Body of pancreas (tissue), 4 donors: ENCODE data around the gene SEL1L. TPM values are rescaled to one million over a fixed set of nuclear protein-coding genes. Genes with fewer than 3 reads are reported as not detected.

ENCODE experiments used
- ATAC-seq: fragments of 150-250 bp; one replicate; pipeline ENCODE4 v1.9.1; 2016
- DNase-seq, 4 donors: peaks; one replicate each; pipeline ENCODE4 v3.0.0-alpha.2; 2019
- H3K27ac ChIP-seq, 4 donors: fragments of 200-600 bp; sonication (generic); 1 replicate in 3 of 4; 2 replicates in 1 of 4; pipeline versions ENCODE4 v1.5.1 to v1.6.1; 2016 to 2019; ENCODE audit warnings: mild to moderate bottlenecking in 1 of 4, mixed read lengths in 1 of 4, moderate library complexity in 1 of 4
- H3K27me3 ChIP-seq, 2 donors: fragments of 200-600 bp; sonication (generic); one replicate each; pipeline ENCODE4 v1.6.0; 2016; ENCODE audit warnings: mild to moderate bottlenecking in 1 of 2
- H3K36me3 ChIP-seq, 2 donors: fragments of 200-600 bp; sonication (generic); replicated peaks in 1 of 2; 2 replicates each; pipeline ENCODE4 v1.5.1; 2016; ENCODE audit warnings: low read depth in 2 of 2; ENCODE audit not compliant: insufficient read depth in 1 of 2
- H3K4me1 ChIP-seq: fragments of 200-600 bp; sonication (generic); one replicate; pipeline ENCODE4 v1.6.0; 2016
- H3K4me3 ChIP-seq, 2 donors: fragments of 200-600 bp; sonication (generic); 1 replicate in 1 of 2; 2 replicates in 1 of 2; pipeline ENCODE4 v1.5.1; 2016 to 2019
- H3K9me3 ChIP-seq, 3 donors: fragments of 200-600 bp; sonication (generic); 1 replicate in 2 of 3; 2 replicates in 1 of 3; pipeline ENCODE4 v1.5.1; 2016
- POLR2A ChIP-seq, 3 donors: fragments of 450-650 bp; IDR thresholded peaks; one replicate each; pipeline ENCODE4 v1.6.1; 2016; ENCODE audit warnings: antibody characterized with exemption in 3 of 3, mild to moderate bottlenecking in 2 of 3
- WGBS, 2 donors: methylation state at CpG; one replicate each; pipeline ENCODE4 v1.1.5; 2017; 5-methylcytosine and 5-hydroxymethylcytosine counted together
- intact Hi-C: fragments of 100-400 bp; cut with DNase I; formaldehyde crosslinking; loops from one replicate; pipeline ENCODE4 v1.15.1; 2023
- total RNA-seq, 2 donors: library from RNA; depleted of rRNA; stranded (reverse); fragments of >200 nt; gene quantifications; one replicate each; pipeline ENCODE4 v1.1.0, GENCODE V29; 2016
- TF ChIP-seq, protein P1 (sequence below), 7 experiments: fragments of 450-650 bp in 4 of 7; fragments of 200-600 bp in 3 of 7; sonication (generic) in 3 of 7; IDR thresholded peaks; one replicate each; pipeline ENCODE4 v1.5.1; 2016 to 2019; ENCODE audit warnings: antibody characterized with exemption in 7 of 7

The SEL1L gene
- total RNA-seq, 2 donors from 2014 or later, result 183 to 268 TPM

DNA sequence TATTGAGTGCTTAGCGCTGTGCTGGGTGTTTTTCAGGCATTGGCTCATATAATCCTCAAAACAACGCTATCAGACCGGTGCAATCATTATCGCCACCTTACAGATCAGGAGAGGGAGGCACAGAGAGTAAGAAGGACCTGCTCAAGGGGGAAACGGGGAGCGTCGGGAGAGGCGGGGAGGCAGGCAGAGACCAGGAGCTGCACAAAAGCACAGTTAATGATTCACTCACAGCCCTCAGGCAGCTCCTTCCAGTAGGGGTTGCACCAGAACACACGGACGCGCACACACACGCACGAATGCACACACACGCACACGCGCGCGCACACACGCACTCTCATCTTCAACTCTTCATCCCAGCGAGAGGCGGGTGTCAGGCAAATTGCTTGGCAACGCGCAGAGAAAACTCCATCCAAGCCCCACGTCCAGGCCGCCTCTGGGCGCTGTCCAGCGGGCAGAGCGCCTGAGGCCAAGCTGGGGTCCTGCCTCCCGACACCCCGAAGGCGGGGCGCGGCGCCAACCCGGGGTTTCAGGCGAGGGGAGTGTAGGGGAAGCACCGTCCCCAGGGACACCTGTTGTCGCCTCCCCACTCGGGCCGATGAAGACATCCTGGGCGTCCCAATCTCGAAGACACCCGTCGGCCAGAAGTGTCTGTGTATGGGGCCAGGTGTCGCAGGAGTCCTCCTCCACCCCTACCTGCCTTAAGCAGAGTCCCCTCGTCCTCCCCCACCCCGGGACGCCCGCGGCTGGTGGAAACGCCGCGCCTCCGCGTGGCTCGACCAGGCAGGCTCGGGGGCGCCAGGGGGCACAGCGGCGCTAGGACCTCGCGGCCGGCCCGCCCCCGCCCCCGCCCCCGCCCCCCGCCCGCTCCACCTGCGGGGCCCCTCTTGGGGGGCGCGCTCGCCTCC is 98.0 kb downstream of the SEL1L start:
- intact Hi-C loops, result no loop called here
- Histone ChIP-seq H3K36me3 (no peaks in the 10 kb centered on the region), H3K27ac (no peak overlapping the region), H3K4me3 (peak overlapping the region in 1 of 2 donors; percentile 54), H3K27me3 (no peaks in the 10 kb centered on the region), H3K4me1 (peaks cover 14% of the 10 kb centered on the region), H3K9me3 (no peaks in the 10 kb centered on the region)
- 0 to 1% methylated on average over 19 to 51 of the region's 73 CpGs for WGBS, 2 donors
- DNase-seq (peak; percentile 42 to 65 (median 58)), ATAC-seq (peak; percentile 67)
- TF ChIP-seq POLR2A (IDR thresholded peaks at IDR 0.05), result no peak
- TF ChIP-seq, protein P1, sequence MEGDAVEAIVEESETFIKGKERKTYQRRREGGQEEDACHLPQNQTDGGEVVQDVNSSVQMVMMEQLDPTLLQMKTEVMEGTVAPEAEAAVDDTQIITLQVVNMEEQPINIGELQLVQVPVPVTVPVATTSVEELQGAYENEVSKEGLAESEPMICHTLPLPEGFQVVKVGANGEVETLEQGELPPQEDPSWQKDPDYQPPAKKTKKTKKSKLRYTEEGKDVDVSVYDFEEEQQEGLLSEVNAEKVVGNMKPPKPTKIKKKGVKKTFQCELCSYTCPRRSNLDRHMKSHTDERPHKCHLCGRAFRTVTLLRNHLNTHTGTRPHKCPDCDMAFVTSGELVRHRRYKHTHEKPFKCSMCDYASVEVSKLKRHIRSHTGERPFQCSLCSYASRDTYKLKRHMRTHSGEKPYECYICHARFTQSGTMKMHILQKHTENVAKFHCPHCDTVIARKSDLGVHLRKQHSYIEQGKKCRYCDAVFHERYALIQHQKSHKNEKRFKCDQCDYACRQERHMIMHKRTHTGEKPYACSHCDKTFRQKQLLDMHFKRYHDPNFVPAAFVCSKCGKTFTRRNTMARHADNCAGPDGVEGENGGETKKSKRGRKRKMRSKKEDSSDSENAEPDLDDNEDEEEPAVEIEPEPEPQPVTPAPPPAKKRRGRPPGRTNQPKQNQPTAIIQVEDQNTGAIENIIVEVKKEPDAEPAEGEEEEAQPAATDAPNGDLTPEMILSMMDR (IDR thresholded peaks at IDR 0.05), result no peak

DNA sequence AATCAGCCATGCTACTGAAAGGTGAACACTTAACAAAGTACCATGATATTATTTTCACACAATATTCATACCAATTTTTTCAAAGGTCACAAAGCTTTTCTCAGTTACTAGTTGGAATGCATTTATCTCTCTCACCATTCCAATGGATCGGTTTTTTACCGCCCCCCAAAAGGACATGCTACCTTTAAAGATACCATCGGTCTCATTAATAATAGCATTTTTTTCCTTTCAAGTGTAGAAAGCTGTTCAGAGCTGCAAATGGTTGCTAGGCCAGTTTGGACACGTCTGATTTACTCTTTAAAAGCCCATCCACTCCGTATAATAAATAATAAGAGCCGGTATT is 98.6 kb downstream of the SEL1L start:
- ATAC-seq, result no peak
- intact Hi-C loops, result no loop called here
- H3K36me3 ChIP-seq, result no peaks in the 10 kb centered on the region
- H3K4me1 ChIP-seq, result peaks cover 14% of the 10 kb centered on the region
- H3K9me3 ChIP-seq, result no peaks in the 10 kb centered on the region
- TF ChIP-seq, protein P1 (IDR thresholded peaks at IDR 0.05), result no peak
- H3K27ac ChIP-seq, result no peak overlapping the region
- peak overlapping the region in 1 of 2 donors; percentile 1 for H3K4me3 ChIP-seq
- H3K27me3 ChIP-seq, result no peaks in the 10 kb centered on the region
- no peak for DNase-seq
- WGBS, 2 donors, result 6% methylated on average over 6 of the region's 6 CpGs

DNA sequence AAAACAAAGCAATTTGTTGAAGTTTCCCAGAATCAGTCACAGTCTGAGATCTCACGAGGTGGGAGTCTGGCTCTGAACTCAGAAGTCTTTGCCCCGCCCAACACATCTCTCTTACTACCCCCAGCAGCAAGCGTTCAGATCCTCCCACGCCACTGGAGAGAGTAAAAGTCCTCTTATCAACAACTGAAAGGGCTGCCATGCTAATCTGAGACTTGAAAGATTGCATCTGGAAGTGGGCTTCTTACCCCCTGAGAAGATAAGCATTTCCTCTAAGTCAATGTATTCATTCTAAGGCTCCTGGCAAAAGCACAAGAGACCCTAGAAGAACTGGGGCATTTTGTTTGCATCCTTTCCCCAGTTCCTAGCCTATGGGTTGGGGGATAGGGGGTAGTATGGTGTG is 99.4 kb downstream of the SEL1L start:
- DNase-seq, result no peak
- WGBS, 2 donors, result 83 to 84% methylated on average over 4 of the region's 4 CpGs
- intact Hi-C loops, result no loop called here
- Histone ChIP-seq H3K4me3 (no peak overlapping the region), H3K4me1 (peaks cover 14% of the 10 kb centered on the region), H3K9me3 (no peaks in the 10 kb centered on the region), H3K27ac (no peak overlapping the region), H3K27me3 (no peaks in the 10 kb centered on the region), H3K36me3 (no peaks in the 10 kb centered on the region)
- TF ChIP-seq, protein P1 (IDR thresholded peaks at IDR 0.05), result no peak
- no peak for TF ChIP-seq POLR2A (IDR thresholded peaks at IDR 0.05)
- ATAC-seq, result no peak

DNA sequence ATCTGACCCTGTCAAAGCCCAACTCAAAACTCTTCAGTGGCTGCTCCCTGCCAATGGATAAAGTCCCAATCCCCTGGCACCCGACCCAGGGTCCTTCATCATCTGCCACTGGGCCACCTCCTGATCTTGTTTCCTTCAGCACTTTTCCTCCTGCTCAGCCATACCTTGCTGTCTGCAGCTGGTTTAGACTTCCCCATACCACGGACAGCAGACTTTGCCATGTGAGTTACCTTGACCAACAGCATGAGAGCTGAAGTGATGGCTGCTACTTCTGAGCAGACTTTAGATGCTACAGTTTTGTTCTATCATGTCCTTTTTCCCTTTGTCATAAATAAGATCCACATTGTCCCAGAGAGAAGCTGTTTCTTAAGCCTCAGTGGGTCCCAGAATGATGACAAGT is 100.3 kb downstream of the SEL1L start:
- no peaks in the 10 kb centered on the region for H3K27me3 ChIP-seq
- no peak overlapping the region for H3K27ac ChIP-seq
- no peak for TF ChIP-seq POLR2A (IDR thresholded peaks at IDR 0.05)
- TF ChIP-seq, protein P1 (IDR thresholded peaks at IDR 0.05), result no peak
- intact Hi-C loops, result no loop called here
- no peaks in the 10 kb centered on the region for H3K36me3 ChIP-seq
- ATAC-seq (no peak), DNase-seq (no peak)
- WGBS, 2 donors, result 55 to 62% methylated on average over 2 of the region's 2 CpGs
- no peak overlapping the region for H3K4me3 ChIP-seq
- peaks cover 14% of the 10 kb centered on the region for H3K4me1 ChIP-seq
- no peaks in the 10 kb centered on the region for H3K9me3 ChIP-seq

DNA sequence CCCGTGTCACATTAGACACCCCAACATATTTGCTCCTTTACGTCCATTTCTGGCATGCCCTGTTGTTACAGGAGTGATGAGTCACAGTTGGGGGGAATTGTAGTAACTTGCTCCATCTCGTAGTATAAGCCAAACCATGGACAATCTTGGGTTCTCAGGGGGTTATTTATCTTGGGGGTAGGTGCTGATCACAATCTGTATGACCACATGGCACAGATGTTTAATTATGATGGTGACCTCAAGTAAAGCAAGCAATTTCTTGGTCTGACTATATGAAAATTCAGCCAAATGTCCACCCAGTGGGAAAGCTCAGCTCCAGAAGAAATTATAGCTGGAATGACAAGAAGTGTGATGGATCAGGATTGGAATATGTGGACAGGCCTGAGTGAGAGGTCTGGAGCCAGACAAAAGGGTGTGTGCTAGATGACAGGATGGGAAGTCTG is 101.4 kb downstream of the SEL1L start:
- H3K4me1 ChIP-seq, result peaks cover 14% of the 10 kb centered on the region
- H3K27me3 ChIP-seq, result no peaks in the 10 kb centered on the region
- DNase-seq (no peak), ATAC-seq (no peak)
- no peak overlapping the region for H3K27ac ChIP-seq
- intact Hi-C loops, result no loop called here
- no peak overlapping the region for H3K4me3 ChIP-seq
- H3K9me3 ChIP-seq, result no peaks in the 10 kb centered on the region
- TF ChIP-seq POLR2A (IDR thresholded peaks at IDR 0.05), result no peak
- TF ChIP-seq, protein P1 (IDR thresholded peaks at IDR 0.05), result no peak
- no peaks in the 10 kb centered on the region for H3K36me3 ChIP-seq
- WGBS, 2 donors, result 80 to 86% methylated on average over 3 of the region's 3 CpGs
